AG09319 (cell line): ENCODE data around the gene MLXIP.

Experiments used
- DNase-seq: peaks from one replicate; pipeline ENCODE4 v3.0.0-alpha.2; 2010; ENCODE audit warnings: low read depth; ENCODE audit errors: extremely low read depth
- CTCF ChIP-seq: IDR thresholded peaks from 2 replicates; pipeline ENCODE4 v1.5.1; 2011; ENCODE audit warnings: low read depth, mild to moderate bottlenecking, inconsistent platforms, low read length, moderate library complexity

MLXIP gene

GRCh38 chr12:122147514-122148290 is 69.1 kb downstream of the MLXIP start:
- no peak for TF ChIP-seq CTCF
- no peak for DNase-seq

- DNase-seq: peak; percentile 8
- TF ChIP-seq CTCF: no peak
Observed at GRCh38 chr12:122148657-122149056, 70.1 kb downstream of the MLXIP start.

- no peak for DNase-seq
Observed at GRCh38 chr12:122150127-122150681, 71.6 kb downstream of the MLXIP start.

GRCh38 chr12:122152754-122153153 is 74.2 kb downstream of the MLXIP start:
- DNase-seq: no peak

More at GRCh38 chr12:122150127-122150681, 71.6 kb downstream of the MLXIP start:
- no peak for TF ChIP-seq CTCF

GRCh38 chr12:122155705-122156104 is 77.1 kb downstream of the MLXIP start:
- no peak for DNase-seq
- TF ChIP-seq CTCF: no peak

More at GRCh38 chr12:122152754-122153153, 74.2 kb downstream of the MLXIP start:
- no peak for TF ChIP-seq CTCF

- DNase-seq: no peak
Observed at GRCh38 chr12:122158700-122159285, 80.2 kb downstream of the MLXIP start.

More at GRCh38 chr12:122158700-122159285, 80.2 kb downstream of the MLXIP start:
- TF ChIP-seq CTCF: no peak
